ENCODE results near the gene HMGCLL1. TPM values are rescaled to one million over a fixed set of nuclear protein-coding genes. Genes with fewer than 3 reads are reported as not detected.
A peak's percentile ranks its signal among the peaks of the same experiment; 100 is the strongest.

The HMGCLL1 gene
- total and polyA plus RNA-seq, 8 donors, result 4.2 to 13.9 (median 8.0) TPM

- ATAC-seq (no peak), DNase-seq (peak in 1 of 4 donors; percentile 16)
- no peak for TF ChIP-seq CTCF (IDR thresholded peaks at IDR 0.05)
- Histone ChIP-seq H3K36me3 (no peaks in the 10 kb centered on the region), H3K9me3 (no peaks in the 10 kb centered on the region), H3K27me3 (no peaks in the 10 kb centered on the region), H3K4me3 (no peak overlapping the region), H3K4me1 (no peaks in the 10 kb centered on the region), H3K27ac (no peak overlapping the region)
- intact Hi-C loops (cut with DNase I), result no loop called here
Observed at GRCh38 chr6:55447891-55448290, 131.1 kb downstream of the HMGCLL1 start.

- no peaks in the 10 kb centered on the region for H3K9me3 ChIP-seq
- ATAC-seq, result peak; percentile 53
- no peak overlapping the region for H3K4me3 ChIP-seq
- no peaks in the 10 kb centered on the region for H3K4me1 ChIP-seq
- TF ChIP-seq CTCF (IDR thresholded peaks at IDR 0.05), result peak in 1 of 2 donors; percentile 37
- no peaks in the 10 kb centered on the region for H3K36me3 ChIP-seq
- intact Hi-C loops (cut with DNase I), result no loop called here
- H3K27me3 ChIP-seq, result no peaks in the 10 kb centered on the region
- no peak overlapping the region for H3K27ac ChIP-seq
- peak in 2 of 4 donors; percentile 60 to 64 for DNase-seq
Observed at GRCh38 chr6:55445648-55446204, 133.3 kb downstream of the HMGCLL1 start.

GRCh38 chr6:55443238-55444134 lies 135.5 kb downstream of the HMGCLL1 start:
- no peaks in the 10 kb centered on the region for H3K27me3 ChIP-seq
- intact Hi-C loops (cut with DNase I), result no loop called here

GRCh38 chr6:55438203-55438602 lies 140.8 kb downstream of the HMGCLL1 start:
- intact Hi-C loops (cut with DNase I), result loop anchor here in 1 of 2 donors (10.0 kb wide), 1 partner anchor 507 kb away; no protein-coding TSS in a partner anchor
- Histone ChIP-seq H3K9me3 (no peaks in the 10 kb centered on the region), H3K27me3 (no peaks in the 10 kb centered on the region), H3K27ac (no peak overlapping the region), H3K4me3 (no peak overlapping the region), H3K36me3 (no peaks in the 10 kb centered on the region), H3K4me1 (no peaks in the 10 kb centered on the region)
- TF ChIP-seq CTCF (IDR thresholded peaks at IDR 0.05), result no peak
- DNase-seq (no peak), ATAC-seq (no peak)

More at GRCh38 chr6:55443238-55444134, 135.5 kb downstream of the HMGCLL1 start:
- Histone ChIP-seq H3K36me3 (no peaks in the 10 kb centered on the region), H3K27ac (no peak overlapping the region), H3K9me3 (no peaks in the 10 kb centered on the region), H3K4me3 (no peak overlapping the region), H3K4me1 (no peaks in the 10 kb centered on the region)
- TF ChIP-seq CTCF (IDR thresholded peaks at IDR 0.05), result no peak
- DNase-seq (no peak), ATAC-seq (no peak)

- Histone ChIP-seq H3K27me3 (no peaks in the 10 kb centered on the region), H3K9me3 (no peaks in the 10 kb centered on the region), H3K4me3 (no peak overlapping the region), H3K27ac (no peak overlapping the region), H3K4me1 (no peaks in the 10 kb centered on the region), H3K36me3 (no peaks in the 10 kb centered on the region)
- TF ChIP-seq CTCF (IDR thresholded peaks at IDR 0.05), result no peak
- DNase-seq (no peak), ATAC-seq (no peak)
- intact Hi-C loops (cut with DNase I), result loop anchor here in 1 of 2 donors (10.0 kb wide), 1 partner anchor 508 kb away; no protein-coding TSS in a partner anchor
Observed at GRCh38 chr6:55437141-55437540, 141.9 kb downstream of the HMGCLL1 start.

Measured in left lung (tissue), 10 donors.